GDM1 (cell line): ENCODE results near the gene XPA.
"Not testable (repeated sequence)": the region's sequence is repeated elsewhere in the genome, so short reads cannot be mapped to it uniquely, and the experiment has no call there.

Experiments used
- DNase-seq: peaks from one replicate; lab custom pipeline; 2025; lab: John Stamatoyannopoulos, UW

XPA gene

DNA sequence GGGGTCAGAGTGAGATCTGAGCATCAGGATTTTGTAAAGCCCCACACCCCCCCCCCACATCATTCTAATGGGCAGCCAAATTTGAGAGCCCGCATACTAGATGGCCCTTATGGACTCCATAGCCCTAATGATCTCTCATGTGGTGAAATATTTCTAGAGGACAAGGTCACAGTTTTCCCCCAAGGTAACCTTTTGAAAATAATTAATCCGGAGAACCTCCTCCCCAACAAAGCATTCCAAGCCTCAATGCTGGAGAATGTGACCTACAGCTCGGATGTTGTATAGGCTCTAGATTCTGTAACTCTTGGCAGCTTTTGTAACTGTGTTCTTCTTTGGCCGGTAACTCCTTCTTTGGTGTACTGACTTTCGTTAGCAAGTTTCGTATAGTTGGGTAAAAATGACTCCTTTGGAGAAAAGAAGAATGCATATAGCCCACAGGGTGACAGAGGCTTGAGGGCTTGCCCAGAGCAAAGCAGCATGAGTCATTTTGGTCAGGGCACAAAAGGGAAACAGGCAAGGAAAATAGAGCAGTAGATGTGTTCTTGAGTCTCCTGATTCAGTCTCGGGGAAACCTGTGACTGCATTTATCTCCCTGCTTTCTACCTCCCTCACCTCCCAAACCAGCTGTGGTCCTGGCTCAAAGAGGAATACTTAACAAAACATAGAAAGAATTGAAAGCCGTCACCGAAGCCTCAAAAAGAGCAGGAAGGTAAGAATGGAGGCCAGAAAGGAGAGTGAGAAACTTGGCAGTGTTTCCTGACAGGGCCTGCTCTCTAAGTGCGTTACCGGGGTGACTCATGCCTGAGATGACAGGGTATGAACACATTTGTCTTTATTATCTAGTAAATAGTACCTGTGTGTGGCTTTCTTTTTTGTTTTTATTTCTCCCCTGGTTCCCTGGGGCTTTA lies 6.6 kb upstream of the XPA start:
- DNase-seq = peak; percentile 36

DNA sequence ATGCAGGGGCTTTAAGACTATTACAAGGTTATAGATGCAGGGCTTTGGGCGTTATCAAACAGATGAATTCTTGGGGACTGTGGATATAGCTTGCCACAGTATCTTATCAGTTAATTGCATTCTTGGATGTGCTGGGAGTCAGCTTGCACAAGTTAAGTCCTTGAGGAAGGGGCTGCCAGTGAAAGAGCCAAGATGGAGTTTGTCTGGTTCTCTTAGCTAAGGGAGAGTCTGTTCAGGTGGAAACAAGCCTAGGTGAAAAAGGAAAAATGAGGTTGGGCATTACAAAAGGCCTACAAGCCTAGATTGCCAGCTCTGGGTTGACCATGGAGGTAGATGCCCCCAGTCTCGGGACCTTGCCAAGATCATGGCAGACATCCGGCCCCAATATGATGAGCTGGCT lies 2.7 kb upstream of the XPA start:
- DNase-seq = not testable (repeated sequence)

DNA sequence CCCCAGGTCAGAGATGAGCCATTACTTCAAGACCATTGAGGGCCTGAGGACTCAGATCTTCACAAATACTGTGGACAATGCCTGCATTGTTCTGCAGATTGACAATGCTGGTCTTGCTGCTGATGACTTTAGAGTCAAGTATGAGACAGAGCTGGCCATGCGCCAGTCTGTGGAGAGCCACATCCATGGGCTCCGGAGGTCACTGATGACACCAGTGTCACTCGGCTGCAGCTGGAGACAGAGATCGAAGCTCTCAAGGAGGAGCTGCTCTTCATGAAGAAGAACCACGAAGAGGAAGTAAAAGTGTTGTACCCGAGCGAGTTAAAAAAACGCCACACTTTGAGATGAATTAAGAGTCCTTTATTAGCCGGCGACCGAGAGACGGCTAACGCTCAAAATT lies 2.1 kb upstream of the XPA start:
- not testable (repeated sequence) for DNase-seq

DNA sequence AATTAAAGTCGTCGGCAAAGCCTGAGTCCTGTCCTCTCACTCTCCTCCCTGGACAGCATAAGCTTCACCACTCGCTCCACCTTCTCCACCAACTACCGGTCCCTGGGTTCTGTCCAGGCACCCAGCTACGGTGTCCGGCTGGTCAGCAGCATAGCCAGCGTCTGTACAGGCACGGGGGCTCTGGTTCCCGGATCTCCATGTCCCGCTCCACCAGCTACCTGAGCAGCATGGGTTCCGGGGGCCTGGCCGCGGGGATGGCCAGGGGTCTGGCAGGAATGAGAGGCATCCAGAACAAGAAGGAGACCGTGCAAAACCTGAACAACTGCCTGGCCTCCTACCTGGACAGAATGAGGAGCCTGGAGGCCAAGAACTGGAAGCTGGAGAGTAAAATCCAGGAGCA lies 1.7 kb upstream of the XPA start:
- DNase-seq = no peak

DNA sequence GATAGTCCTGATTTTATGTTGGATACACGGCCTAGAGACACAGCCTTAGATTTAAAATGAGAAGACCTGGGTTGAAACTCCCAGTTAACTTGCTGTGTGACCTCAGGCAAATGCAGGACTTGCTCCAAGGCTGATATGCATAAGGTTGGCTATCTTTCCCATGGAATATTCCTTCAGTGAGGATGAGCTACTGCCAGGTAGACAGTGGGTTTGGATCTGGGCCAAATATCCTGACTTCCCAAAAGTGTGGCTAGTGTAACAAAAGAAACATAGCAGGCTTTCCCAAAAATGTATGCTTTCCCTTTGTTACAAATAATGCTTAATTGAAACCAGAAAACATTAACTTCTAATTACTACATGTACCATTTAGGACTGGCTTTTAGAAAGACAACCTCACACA lies 697 bp upstream of the XPA start:
- no peak for DNase-seq

DNA sequence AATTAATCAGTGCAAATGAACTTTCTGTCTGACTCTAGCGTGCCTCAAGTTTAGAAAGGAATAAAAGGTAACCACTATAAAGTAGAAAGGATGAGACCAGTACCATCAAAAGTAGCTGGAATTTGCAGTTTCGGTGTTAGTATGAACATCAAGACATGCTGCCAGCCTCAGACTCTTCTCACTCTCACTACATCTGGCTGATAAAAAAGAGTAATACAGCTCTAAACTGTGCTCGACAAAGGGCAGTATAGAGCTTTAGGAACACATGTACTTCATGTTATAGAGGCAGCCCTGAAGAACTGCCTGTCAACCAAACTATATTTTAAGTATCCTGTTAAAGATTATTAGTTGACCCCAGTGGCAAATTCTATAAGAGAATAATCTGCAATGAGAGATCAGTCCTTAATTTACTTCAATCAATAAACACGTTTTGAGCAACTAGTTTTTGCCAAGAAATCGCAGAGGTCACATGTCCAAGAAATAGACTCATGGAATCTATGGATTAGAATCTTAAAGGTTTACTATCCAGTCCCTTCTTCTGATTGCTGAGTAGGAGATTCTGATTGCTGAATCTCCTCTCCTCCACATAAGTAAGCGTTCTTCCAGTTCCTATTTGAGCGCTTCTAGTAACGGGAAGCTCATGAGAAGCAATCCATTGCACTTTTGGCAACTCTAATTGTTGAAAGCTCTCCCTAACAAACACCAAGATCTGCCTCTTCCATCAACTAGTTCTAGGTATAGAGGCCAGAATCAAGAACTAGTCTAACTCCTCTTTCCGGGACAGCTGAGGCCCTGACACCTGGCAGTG lies 941 bp downstream of the XPA start:
- no peak for DNase-seq

DNA sequence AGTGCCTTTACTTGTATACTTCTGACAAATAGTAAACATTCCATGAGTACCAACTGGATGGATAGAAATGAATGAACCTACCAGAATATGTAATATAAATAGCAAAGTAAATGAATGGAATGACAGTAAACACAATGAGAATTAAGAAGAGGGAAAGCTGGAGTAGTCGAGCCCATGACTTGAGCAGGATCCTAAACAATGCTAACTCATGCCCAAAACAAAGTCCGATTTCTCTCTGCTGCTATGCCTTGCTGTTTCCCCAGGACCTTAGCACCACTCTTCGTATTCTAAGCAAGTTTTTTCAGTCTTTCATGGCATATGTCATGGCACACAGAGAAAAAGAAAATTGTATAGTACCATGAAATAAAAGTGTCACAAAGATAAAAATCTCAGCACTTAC lies 1.8 kb downstream of the XPA start:
- no peak for DNase-seq

DNA sequence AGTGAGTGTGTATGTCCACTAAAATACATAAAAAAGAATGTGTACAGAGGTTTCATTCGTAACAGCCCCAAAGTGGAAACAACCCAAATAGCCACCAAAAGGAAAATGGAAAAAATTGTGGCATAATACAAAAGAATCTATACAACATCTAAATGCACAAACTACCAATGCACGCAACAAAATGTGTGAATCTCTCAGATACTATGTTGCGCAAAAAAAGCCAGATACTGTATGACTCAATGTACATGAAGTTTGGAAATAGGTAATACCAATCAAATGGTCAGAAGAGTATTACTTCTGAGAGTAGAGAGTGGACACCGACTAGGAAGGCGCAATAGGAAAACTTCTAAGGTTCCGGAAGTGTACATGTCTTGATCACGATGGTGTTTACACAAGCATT lies 2.4 kb downstream of the XPA start:
- DNase-seq = no peak

DNA sequence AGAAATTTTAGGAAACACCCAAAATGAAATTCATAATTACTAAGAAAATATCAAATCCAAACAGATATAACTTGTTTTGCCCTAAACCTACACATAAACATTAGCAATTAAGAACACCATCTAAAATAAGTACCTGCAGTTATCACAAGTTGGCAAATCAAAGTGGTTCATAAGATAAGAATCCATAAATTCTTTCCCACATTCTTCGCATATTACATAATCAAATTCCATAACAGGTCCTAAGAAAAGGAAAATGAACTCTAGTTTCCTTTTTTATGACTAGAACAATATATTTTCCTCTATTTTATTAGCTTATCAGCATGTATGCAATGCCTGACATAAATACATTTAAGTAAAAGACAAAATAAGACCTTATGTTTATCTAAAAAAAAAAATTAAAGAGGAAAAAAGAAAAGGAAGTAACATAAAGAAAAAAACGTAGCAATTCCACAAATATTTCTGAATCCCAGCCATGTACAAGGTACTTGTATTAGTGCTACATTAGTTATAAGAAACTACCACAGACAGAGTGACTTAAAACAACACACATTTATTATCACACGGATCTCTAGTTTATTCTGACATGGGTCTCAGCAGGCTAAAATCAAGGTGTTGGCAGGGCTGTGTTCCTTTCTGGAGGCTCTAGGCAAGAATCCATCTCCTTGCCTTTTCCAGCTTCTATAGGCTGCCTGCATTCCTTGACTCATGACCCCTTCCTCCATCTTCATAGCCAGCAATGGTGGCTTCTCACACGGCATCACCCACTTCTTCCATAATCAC lies 7.5 kb downstream of the XPA start:
- no peak for DNase-seq

DNA sequence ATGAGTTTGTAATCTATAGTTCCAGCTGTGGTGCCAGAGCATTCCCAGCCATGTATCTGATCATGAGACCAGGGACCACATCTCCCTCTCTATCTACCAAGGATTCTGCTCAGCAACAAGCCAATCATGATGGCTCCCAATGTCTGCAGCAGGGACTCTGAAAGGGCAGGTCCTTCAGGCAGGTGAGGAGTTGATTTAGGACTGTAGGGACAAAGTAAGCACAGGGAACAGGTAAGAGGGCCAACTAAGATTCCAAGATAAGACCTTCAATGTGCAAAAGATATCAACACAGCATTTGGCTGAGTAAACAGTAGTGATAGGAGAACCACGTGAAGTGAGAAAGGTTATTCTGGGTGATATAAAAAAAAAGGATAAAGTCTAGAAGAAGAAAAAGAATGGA lies 8.5 kb downstream of the XPA start:
- DNase-seq = no peak

DNA sequence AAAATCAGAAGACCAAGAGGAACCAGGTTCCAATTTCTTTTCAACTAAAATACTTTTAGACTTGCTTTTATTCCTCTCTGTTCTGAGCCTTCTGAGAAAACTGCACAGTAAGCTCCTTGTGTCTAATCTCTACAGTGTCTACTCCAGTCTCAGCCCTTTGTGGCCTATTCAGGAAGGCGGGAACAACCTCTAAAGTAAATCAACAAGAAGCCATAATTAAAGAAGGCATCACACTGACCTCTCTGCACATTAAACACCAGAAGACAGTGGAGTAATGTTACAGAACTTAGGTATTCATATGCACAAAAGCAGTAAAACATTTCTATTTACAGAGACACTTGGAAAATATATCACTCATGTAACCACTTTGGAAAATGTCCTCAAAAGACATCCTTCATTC lies 14.9 kb downstream of the XPA start:
- DNase-seq = no peak

DNA sequence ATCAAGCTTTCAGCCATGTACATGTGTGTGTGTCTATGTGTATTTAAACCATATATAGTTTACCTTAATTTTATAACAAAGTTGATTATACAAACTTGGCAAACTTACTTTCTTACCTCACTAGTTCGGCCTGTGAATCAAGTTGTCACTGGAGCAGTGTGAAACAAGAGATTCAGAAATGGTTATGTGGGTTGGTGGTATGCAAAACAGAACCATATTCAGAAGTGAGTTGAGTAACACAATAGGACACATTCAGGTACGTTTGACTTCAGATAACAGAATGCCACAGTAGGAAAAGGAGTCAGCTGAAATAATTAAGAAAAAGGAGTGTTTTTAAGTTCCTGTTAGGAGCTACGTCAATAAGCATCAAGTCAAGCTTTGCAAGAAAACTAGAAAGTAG lies 21.5 kb downstream of the XPA start:
- DNase-seq = no peak

DNA sequence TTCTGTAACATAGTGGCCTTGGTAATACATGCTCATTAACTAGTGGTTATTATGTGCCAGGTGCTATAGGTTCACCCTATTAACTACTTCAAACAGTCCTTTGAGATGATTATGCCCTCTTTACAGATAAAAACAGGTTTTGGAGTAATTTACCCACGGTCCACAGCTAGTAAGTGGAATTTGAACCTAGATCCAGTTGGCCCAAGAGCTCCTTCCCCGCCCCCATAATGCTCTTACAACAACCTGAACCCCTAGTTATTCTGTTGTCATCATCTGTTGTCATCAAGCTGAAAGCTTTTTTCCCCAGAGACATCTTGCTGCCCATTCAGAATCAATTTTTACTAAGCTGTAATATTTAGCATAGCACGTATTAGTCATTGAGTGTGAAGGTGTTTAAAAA lies 23.2 kb downstream of the XPA start:
- DNase-seq = no peak

DNA sequence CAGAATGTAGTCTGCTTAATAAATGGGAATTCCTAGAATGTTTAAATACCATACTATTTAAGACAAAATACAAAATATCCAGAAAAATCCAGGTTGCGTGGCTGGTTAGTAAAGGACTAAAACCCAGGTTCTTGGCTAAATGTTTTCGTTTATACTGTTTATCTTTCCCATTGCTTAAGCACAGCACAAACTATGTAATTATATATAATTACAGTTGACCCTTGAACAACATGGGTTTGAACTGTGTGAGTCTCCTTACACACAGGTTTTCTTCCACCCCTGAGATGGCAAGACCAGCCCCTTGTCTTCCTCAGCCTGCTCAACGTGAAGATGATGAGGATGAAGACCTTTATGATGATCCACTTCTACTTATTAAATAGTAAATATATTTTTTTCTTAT lies 24.7 kb downstream of the XPA start:
- DNase-seq = no peak

DNA sequence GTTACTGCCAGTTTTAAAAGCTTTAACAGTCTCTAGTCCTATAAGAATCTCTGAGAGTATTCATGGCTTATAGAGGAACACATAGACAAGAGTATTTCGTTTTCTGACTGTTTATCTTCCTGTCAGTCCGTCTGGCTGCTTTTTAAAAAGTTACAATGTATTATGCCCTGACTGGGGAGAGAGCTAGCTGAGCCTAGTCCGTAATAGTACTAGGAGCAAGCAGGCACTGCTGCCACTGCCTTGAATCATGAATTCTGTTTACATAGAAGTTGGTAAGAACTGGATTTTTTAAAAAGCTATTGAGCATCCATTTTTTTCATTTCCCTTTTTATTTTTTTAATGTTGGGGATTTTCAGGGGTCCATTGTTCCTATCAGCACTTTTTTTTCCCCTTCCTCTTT lies 26.6 kb downstream of the XPA start:
- DNase-seq = no peak

DNA sequence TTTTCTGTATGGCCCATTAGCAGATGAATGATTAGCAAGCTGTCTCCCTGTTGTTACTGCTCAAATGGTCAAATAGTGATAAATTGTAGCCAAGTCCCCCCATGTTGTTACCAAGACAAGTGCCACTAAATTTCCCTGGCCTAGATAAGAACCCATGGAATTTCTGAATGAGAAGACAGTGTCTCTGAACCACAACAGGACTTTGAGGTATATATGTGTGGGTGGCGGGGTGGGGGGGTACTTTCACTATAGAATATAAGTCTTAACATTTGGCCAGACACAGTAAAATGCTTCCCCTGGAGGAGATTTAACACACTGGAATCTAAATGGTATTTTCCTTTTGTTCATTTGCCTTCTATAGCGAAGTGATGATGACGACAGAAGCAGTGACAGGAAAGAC lies 28.7 kb downstream of the XPA start:
- DNase-seq = no peak

DNA sequence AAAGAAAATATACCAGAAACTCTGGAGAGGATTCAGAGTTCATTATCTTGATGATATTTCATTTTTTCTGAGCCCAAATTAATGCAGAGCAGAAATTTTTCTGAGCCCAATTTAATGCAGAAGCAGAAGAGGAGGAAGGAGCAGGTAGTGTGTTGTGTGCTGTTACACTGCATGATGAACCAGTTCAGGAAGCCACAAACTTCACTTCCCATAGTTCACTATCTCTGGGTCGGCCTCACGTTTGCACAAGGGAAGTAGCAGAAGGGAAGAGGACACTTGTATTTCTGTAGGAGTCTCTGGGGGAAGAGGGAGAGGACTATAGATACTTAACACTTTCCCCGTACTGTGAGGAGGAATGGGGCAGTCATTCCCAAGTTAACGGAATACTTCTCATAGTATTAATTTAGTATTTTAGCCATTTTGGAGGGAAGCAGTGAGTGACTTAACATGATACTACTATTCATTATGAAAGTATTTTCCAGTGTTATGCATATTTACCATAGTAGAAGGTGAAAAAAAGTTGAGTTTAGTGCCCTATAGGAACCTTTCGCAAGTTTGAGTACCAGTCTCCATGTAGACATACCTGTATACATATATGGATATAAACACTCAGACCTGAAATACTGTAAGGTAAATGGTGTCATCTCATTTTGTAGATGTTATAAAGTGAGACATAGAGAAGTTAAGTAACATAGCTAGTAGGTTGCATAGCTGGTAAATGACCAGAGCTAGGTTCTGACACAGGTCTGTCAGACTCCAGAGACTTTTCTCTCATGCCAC lies 30.0 kb downstream of the XPA start:
- peak; percentile 30 for DNase-seq

DNA sequence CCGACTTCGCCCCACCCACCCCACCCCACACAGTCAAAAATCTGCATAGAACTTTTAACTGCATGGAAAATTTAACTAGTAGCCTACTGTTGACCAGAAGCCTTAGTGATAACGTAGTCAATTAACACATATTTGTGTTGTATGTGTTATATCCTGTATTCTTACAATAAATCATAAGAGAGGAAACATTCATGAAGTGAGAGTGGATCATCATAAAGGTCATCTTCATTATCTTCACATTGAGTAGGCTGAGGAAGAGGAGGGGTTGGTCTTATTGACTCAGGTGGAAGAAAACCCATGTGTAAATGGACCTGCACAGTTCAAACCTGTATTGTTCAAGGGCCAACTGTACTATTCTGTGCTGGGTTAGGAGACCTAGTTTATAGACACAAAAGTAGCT lies 31.4 kb downstream of the XPA start:
- DNase-seq = no peak

DNA sequence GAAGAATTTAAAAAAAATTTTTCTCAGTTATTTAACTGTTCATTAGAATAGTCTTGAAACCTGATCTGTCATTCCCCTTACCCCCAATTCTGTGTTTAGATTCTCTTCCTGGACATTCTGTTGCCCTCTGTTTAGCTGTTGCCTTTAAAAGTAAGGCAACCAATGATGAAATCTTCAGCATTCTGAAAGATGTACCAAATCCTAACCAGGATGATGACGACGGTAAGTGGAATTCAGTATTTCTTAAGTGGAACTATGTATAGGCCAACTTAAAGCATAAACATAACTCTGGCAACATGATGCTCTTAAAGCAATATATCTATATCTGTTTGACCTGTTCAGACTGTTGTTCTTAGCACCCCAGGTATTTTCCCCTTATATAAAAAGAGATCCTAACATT lies 36.3 kb downstream of the XPA start:
- DNase-seq = no peak

DNA sequence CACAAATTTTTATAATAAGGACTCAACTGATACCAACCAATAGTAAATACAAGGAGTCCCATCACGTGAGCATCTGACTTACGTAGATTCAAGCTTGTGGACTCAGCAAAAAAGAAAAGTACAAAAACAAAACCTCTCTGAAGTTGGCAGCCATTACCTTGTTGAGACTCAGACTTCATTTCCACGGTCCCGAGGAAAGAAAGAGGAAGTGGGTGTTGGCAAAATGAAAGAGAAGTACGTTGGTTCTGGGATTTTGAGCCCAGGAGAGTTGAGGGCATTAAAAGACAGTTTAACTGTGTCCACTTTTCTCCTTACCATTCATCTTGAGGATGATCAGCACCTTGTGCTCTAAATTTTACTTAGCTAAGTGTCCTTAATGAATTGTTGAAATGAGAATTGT lies 36.8 kb downstream of the XPA start:
- DNase-seq = no peak

DNA sequence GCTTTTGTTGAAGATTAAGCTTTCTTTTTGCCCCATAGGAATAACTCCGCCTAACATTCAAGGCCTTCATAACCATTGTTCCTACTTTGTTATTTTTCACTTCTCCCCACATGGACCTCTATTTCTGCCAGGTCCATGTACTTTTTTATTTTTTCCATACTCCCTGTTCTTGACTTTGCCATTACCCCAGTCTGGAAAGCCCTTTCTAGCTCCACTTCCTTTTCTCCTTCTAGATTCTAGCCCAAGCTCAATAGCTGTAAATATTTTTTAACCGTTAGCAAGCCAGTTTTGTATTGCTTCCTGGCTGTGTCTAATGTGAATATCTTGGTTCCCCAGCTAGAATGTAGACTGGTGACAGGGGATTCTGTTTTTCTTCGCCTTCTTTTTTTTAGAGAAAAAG lies 37.4 kb downstream of the XPA start:
- DNase-seq = no peak

DNA sequence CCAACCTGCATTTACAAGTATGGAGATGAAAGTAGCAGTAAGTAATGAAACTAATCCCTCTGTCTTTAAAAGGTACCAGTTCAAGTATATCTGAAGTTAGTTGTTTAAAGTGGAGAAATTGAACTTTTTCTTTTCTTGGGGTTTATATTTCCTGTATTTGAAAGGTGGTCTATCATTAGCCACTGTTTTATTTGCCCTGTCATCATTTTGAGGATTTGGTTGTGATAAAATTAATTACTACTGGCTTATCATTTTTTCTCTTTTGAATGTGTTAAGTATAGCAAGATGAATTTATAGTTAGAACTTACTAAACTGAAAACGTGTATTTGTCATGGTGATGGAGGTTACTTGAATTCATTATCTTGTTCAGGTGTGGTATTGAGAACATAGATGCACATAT lies 38.4 kb downstream of the XPA start:
- DNase-seq = no peak
